HFF-Myc (cell line): Measurements from ENCODE around the gene PEMT.
"Not testable (repeated sequence)": the region's sequence is repeated elsewhere in the genome, so short reads cannot be mapped to it uniquely, and the experiment has no call there.

ENCODE experiments used
- DNase-seq: peaks from one replicate; pipeline ENCODE4 v3.0.0-alpha.2; 2011; ENCODE audit warnings: low read depth; ENCODE audit errors: extremely low read depth
- H3K4me3 ChIP-seq: replicated peaks from 2 replicates; pipeline ENCODE4 v1.5.1; 2011; ENCODE audit warnings: low read depth, mild to moderate bottlenecking, control low read depth, low read length
- CTCF ChIP-seq: IDR thresholded peaks from 2 replicates; pipeline ENCODE4 v1.5.1; 2012; ENCODE audit warnings: mild to moderate bottlenecking, low read depth, low read length, control low read depth; ENCODE audit errors: missing control alignments

PEMT gene

DNA sequence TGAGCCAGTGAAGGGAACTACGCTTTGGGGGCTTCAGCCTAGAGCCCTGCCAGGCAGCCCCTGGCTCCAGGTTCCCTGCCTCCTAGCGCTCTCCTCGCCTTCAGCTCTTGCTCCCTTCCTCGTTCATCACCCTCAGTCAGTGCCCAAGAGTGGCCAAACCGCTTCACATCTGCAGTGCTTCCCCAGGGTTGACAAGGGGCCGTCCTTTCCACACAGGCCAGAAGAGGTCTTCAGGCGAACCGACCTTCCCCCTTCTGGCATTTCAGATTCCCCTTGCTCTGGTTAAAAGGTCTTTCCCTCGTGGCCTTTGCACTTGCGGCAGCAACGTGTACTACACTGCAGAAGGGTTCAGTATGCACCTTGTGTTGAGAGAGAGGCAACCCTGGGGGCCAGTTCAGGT, 99.4 kb downstream of the PEMT start:
- H3K4me3 ChIP-seq: no peak overlapping the region
- no peak for DNase-seq
- no peak for TF ChIP-seq CTCF

GRCh38 chr17:17491546-17491988, 99.9 kb downstream of the PEMT start:
- no peak for DNase-seq

DNA sequence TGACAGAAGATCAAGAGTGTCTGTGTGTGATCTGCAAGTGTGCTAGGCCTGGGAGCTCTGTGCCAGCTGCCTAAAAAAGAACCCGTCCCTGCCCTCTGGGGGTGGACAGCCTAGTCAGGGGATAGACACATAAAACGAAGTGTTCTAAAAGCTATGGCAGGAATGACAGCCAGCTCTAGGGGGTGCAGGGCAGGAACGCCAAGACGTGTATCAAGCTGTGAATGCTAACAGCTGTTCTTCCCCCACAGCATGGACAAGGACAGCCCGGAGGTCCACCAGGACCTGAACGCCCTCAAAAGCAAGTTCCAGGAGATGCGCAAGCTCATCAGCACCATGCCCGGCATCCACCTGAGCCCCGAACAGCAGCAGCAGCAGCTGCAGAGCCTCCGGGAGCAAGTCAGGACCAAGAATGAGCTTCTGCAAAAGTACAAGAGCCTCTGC, 100.5 kb downstream of the PEMT start:
- DNase-seq: no peak
- no peak overlapping the region for H3K4me3 ChIP-seq
- TF ChIP-seq CTCF: no peak

More at GRCh38 chr17:17491546-17491988, 99.9 kb downstream of the PEMT start:
- no peak for TF ChIP-seq CTCF
- H3K4me3 ChIP-seq: no peak overlapping the region

GRCh38 chr17:17487998-17488397, 103.5 kb downstream of the PEMT start:
- H3K4me3 ChIP-seq: no peak overlapping the region
- DNase-seq: no peak
- TF ChIP-seq CTCF: no peak

DNA sequence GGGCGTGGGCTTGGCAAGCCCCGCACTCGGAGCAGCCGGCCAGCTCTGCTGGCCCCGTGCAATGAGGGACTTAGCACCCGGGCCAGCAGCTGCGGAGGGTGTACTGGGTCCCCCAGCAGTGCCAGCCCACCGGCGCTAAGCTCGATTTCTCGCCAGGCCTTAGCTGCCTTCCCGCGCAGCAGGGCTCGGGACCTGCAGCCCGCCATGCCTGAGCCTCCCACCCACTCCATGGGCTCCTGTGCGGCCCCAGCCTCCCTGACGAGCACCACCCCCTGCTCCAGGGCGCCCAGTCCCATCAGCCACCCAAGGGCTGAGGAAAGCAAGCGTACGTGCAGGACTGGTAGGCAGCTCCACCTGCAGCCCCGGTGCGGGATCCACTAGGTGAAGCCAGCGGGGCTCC, 105.1 kb downstream of the PEMT start:
- not testable (repeated sequence) for H3K4me3 ChIP-seq, DNase-seq

- DNase-seq: no peak
- no peak overlapping the region for H3K4me3 ChIP-seq
- no peak for TF ChIP-seq CTCF
Measured at GRCh38 chr17:17485420-17485819, 106.1 kb downstream of the PEMT start.

- DNase-seq: no peak
- TF ChIP-seq CTCF: no peak
- no peak overlapping the region for H3K4me3 ChIP-seq
Measured at GRCh38 chr17:17484451-17484899, 107.0 kb downstream of the PEMT start.

- DNase-seq: no peak
- no peak for TF ChIP-seq CTCF
- H3K4me3 ChIP-seq: no peak overlapping the region
Measured at GRCh38 chr17:17481860-17482259, 109.6 kb downstream of the PEMT start.
